ENCODE results near the gene ENPP3. TPM values are rescaled to one million over a fixed set of nuclear protein-coding genes. Genes with fewer than 3 reads are reported as not detected.

Gene ENPP3
- polyA plus RNA-seq, 1 donor from 2014 or later, result 0.50 TPM

GRCh38 chr6:131615275-131615674, 21.8 kb upstream of the ENPP3 start:
- H3K9me2 ChIP-seq (ENCODE audit: insufficient read depth, low read length), result no peaks in the 10 kb centered on the region
- no peaks in the 10 kb centered on the region for H3K27me3 ChIP-seq (ENCODE audit: insufficient read depth, low read depth, low read length)
- H3K9ac ChIP-seq (ENCODE audit: low read length), result no peak overlapping the region
- no peak overlapping the region for H3K4me3 ChIP-seq (ENCODE audit: low read length)
- H3K27ac ChIP-seq (ENCODE audit: low read length), result no peak overlapping the region
- H3K4me2 ChIP-seq (ENCODE audit: low read length), result no peak overlapping the region
- H3K36me3 ChIP-seq (ENCODE audit: insufficient read depth, low read length), result peaks cover 16% of the 10 kb centered on the region
- TF ChIP-seq, protein P1, sequence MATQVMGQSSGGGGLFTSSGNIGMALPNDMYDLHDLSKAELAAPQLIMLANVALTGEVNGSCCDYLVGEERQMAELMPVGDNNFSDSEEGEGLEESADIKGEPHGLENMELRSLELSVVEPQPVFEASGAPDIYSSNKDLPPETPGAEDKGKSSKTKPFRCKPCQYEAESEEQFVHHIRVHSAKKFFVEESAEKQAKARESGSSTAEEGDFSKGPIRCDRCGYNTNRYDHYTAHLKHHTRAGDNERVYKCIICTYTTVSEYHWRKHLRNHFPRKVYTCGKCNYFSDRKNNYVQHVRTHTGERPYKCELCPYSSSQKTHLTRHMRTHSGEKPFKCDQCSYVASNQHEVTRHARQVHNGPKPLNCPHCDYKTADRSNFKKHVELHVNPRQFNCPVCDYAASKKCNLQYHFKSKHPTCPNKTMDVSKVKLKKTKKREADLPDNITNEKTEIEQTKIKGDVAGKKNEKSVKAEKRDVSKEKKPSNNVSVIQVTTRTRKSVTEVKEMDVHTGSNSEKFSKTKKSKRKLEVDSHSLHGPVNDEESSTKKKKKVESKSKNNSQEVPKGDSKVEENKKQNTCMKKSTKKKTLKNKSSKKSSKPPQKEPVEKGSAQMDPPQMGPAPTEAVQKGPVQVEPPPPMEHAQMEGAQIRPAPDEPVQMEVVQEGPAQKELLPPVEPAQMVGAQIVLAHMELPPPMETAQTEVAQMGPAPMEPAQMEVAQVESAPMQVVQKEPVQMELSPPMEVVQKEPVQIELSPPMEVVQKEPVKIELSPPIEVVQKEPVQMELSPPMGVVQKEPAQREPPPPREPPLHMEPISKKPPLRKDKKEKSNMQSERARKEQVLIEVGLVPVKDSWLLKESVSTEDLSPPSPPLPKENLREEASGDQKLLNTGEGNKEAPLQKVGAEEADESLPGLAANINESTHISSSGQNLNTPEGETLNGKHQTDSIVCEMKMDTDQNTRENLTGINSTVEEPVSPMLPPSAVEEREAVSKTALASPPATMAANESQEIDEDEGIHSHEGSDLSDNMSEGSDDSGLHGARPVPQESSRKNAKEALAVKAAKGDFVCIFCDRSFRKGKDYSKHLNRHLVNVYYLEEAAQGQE (IDR thresholded peaks at IDR 0.05; ENCODE audit: borderline replicate concordance), result no peak
- TF ChIP-seq MXI1 (conservative IDR thresholded peaks at IDR 0.05; ENCODE audit: poor library complexity, severe bottlenecking), result no peak
- TF ChIP-seq EP300 (conservative IDR thresholded peaks at IDR 0.05; ENCODE audit: poor library complexity, severe bottlenecking), result no peak
- no peak for TF ChIP-seq TAF1 (IDR thresholded peaks at IDR 0.05; ENCODE audit: low read depth)
- no peak for TF ChIP-seq CTCF (IDR thresholded peaks at IDR 0.05; ENCODE audit: poor library complexity, severe bottlenecking)
- TF ChIP-seq RAD21 (conservative IDR thresholded peaks at IDR 0.05), result no peak
- no peak for TF ChIP-seq POLR2AphosphoS5 (IDR thresholded peaks at IDR 0.05)
- TF ChIP-seq EZH2 (IDR thresholded peaks at IDR 0.05; ENCODE audit: borderline replicate concordance, insufficient read depth, low read length, poor library complexity, severe bottlenecking), result no peak
- no peak for TF ChIP-seq SMC3 (conservative IDR thresholded peaks at IDR 0.05; ENCODE audit: poor library complexity)
- no peaks in the 10 kb centered on the region for H3K9me3 ChIP-seq (ENCODE audit: low read length)
- no peaks in the 10 kb centered on the region for H4K20me1 ChIP-seq (ENCODE audit: insufficient read depth)
- no peak overlapping the region for H2AFZ ChIP-seq (ENCODE audit: low read depth, low read length)
- H3K79me2 ChIP-seq (replicated peaks; ENCODE audit: insufficient read depth, low read length), result no peaks in the 10 kb centered on the region
- H3F3A ChIP-seq (ENCODE audit: insufficient read depth, low read length, poor library complexity, severe bottlenecking), result no peaks in the 10 kb centered on the region

DNA sequence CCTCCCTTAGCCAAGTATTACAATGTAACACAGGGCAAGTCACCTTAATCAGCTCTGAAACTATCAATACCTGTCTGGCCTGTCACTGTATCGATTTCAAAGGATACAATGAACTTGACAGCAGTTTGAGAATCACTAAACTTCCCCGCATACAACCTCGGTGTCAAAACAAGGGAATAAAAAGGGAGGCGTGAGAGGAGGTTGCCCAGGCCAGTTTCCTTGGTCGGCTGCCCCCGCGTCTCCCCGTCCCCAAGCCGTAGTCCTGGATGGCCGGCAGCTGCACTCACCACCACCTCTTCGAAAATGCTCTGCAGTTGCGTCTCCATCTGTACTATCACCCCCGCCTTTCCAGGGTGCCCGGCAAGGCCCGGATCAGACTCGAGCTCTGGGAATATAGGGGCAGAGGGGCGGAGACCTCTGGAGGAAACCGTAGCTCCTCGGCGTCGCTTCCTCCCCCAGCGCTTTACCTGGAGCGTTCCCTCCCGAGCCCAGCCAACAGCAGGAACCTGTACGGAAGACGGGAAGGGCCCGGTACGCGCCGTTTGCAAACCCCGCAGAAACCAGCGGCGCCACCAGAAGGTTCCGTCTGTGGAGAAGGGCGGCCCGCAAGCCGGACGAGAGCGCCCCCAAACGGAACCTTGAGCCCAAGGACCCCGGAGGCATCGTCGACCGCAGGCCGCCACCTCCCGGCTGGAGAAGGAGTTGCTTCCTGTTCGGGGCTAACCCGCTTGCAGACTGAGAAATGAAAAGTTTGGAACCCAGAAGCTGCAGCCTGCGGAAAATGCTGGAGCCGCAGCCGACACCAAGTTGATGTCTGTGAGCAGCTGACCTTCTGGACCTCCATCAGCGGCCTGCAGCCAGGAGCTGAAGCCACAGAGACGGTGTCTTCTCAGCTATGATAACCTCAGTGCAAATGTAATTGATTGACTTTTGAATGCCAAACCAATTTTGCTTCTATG, 9.1 kb upstream of the ENPP3 start, which contains the start of gene MED23:
Gene MED23 (minus strand): TSS at position 519 of the 959 bp plus-strand sequence. CDS start 193 bp downstream, at position 326.
- Histone ChIP-seq H3K27me3 (ENCODE audit: insufficient read depth, low read depth, low read length) (no peaks in the 10 kb centered on the region), H3K79me2 (replicated peaks; ENCODE audit: insufficient read depth, low read length) (peaks cover 12% of the 10 kb centered on the region), H3K9me3 (ENCODE audit: low read length) (no peaks in the 10 kb centered on the region), H3K36me3 (ENCODE audit: insufficient read depth, low read length) (peaks cover 7% of the 10 kb centered on the region), H3K4me2 (ENCODE audit: low read length) (peak within 1 kb of the TSS; percentile 86), H3K4me3 (ENCODE audit: low read length) (peak within 1 kb of the TSS; percentile 83), H2AFZ (ENCODE audit: low read depth, low read length) (peak within 1 kb of the TSS; percentile 85), H3F3A (ENCODE audit: insufficient read depth, low read length, poor library complexity, severe bottlenecking) (no peaks in the 10 kb centered on the region), H3K9me2 (ENCODE audit: insufficient read depth, low read length) (no peaks in the 10 kb centered on the region), H3K9ac (ENCODE audit: low read length) (peak within 1 kb of the TSS; percentile 91), H4K20me1 (ENCODE audit: insufficient read depth) (no peaks in the 10 kb centered on the region), H3K27ac (ENCODE audit: low read length) (peak within 1 kb of the TSS; percentile 80)
- TF ChIP-seq EZH2 (IDR thresholded peaks at IDR 0.05; ENCODE audit: borderline replicate concordance, insufficient read depth, low read length, poor library complexity, severe bottlenecking) (no peak), CTCF (IDR thresholded peaks at IDR 0.05; ENCODE audit: poor library complexity, severe bottlenecking) (peak; percentile 100), SMC3 (conservative IDR thresholded peaks at IDR 0.05; ENCODE audit: poor library complexity) (peak; percentile 98), MXI1 (conservative IDR thresholded peaks at IDR 0.05; ENCODE audit: poor library complexity, severe bottlenecking) (peak; percentile 83), POLR2AphosphoS5 (IDR thresholded peaks at IDR 0.05) (peak; percentile 88), RAD21 (conservative IDR thresholded peaks at IDR 0.05) (peak; percentile 91), EP300 (conservative IDR thresholded peaks at IDR 0.05; ENCODE audit: poor library complexity, severe bottlenecking) (peak; percentile 80), TAF1 (IDR thresholded peaks at IDR 0.05; ENCODE audit: low read depth) (peak; percentile 89)
- TF ChIP-seq, protein P1 (IDR thresholded peaks at IDR 0.05; ENCODE audit: borderline replicate concordance), result peak; percentile 84
